Choroid plexus epithelial cell (primary cell): ENCODE results near the gene ZBTB21.

Experiments
- DNase-seq: peaks from one replicate; pipeline ENCODE4 v3.0.0-alpha.2; 2010; ENCODE audit warnings: low read depth
- H3K4me3 ChIP-seq: 2 replicates; pipeline ENCODE4 v1.5.1; 2011; ENCODE audit warnings: low read depth, mild to moderate bottlenecking, control low read depth, low read length, moderate library complexity
- TF ChIP-seq, protein P1 (sequence below): conservative IDR thresholded peaks from 2 replicates; pipeline ENCODE4 v1.5.1; 2011; ENCODE audit warnings: low read depth, mild to moderate bottlenecking, control low read depth, inconsistent platforms, low read length, moderate library complexity

The ZBTB21 gene

DNA sequence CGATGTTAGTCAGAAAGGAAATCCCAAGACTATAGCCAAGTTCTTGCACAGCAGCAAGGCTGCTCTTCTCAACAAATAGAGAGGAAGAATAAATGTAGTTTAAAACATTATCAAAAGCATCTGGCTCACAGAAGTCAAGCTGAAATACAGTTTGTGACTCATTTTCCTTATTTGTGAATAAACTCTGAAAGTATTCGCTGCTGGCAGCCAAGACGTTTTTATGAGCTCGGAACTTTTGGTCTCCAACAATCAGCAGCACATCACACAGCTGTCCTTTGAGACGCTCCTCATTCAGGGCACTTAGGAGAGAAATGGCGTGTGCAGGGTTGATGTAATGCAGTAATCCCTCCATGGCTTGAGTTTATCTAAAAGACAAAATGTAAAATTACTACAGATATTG, 16.4 kb downstream of the ZBTB21 start:
- peak; percentile 52 for DNase-seq
- H3K4me3 ChIP-seq: no peak overlapping the region
- TF ChIP-seq, protein P1, sequence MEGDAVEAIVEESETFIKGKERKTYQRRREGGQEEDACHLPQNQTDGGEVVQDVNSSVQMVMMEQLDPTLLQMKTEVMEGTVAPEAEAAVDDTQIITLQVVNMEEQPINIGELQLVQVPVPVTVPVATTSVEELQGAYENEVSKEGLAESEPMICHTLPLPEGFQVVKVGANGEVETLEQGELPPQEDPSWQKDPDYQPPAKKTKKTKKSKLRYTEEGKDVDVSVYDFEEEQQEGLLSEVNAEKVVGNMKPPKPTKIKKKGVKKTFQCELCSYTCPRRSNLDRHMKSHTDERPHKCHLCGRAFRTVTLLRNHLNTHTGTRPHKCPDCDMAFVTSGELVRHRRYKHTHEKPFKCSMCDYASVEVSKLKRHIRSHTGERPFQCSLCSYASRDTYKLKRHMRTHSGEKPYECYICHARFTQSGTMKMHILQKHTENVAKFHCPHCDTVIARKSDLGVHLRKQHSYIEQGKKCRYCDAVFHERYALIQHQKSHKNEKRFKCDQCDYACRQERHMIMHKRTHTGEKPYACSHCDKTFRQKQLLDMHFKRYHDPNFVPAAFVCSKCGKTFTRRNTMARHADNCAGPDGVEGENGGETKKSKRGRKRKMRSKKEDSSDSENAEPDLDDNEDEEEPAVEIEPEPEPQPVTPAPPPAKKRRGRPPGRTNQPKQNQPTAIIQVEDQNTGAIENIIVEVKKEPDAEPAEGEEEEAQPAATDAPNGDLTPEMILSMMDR: no peak

DNA sequence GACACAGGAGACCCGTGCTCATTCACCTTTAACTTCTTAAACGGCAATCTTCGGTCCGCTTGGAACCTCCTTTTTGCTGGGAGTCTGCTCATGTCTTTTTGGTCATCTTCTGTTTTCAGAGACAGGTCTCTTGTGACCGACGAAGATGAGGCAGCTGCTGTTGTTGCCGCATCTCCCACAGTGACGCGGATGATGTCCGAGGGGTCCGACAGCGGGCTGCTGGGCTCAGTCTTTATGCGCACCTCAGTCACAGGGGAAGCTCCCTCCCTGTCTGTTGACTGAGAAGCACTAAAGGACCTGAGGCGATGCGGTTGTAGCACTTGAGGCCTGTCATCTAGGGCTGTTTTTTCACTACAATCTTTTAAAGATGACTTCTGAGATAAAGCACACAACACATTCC, 17.6 kb downstream of the ZBTB21 start:
- TF ChIP-seq, protein P1: no peak
- no peak for DNase-seq
- H3K4me3 ChIP-seq: no peak overlapping the region

DNA sequence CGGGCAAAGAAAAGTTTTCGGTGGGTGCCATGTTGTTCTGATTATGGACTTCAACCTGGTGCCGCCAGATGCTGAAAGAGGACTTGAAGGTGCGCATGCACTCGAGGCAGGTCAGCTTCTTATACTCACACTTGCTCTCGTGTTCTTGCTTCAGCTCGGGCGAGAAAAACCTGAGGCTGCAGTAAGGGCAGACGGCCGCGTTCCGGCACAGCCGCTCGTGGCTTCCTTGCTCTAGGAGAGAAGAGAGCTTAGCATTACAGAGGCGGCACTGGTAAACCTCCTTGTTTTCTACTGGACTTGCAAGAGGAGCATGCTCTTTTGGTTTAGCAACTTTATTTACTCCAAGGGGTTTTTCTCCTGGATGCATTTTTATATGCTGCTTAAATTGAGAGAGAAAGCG, 18.5 kb downstream of the ZBTB21 start:
- no peak for DNase-seq
- TF ChIP-seq, protein P1: no peak
- no peak overlapping the region for H3K4me3 ChIP-seq

DNA sequence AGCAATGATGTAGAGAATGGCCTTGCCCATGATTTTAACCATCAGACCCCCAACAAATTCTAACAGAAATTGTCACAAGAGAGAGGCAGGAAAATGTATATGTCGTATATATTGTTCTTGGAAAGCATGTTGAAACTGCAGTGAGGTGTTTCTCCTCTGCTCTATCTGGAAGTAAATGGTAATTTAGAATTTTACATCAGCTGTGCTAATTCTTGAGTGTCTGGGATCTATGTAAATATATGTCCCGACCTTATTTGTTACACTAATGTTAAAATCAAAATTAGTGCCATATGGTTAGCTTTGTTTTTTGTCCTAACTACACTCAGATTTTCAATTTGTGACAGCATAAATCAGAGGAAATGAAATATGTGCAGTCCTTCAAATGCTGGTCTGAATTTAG, 20.5 kb downstream of the ZBTB21 start:
- H3K4me3 ChIP-seq: no peak overlapping the region
- no peak for DNase-seq
- TF ChIP-seq, protein P1: no peak

DNA sequence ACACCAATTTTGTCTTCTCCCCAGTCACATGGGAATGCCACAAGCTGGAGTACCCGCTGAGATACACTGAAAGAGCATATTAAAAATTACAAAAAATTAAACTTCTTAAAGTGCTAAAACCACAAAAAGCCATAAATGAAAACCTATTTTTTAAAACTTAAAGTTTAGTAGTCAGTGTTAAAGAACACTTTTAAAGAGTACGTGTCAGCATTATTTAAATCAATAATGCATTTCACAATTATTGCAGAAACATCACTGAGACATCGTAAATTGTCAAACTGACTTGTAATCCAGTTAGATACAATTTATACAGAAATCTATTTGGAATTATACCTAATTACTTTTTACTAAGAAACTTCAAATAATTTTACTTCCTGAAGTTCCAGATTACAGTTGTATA, 22.9 kb downstream of the ZBTB21 start:
- TF ChIP-seq, protein P1: no peak
- DNase-seq: no peak
- no peak overlapping the region for H3K4me3 ChIP-seq

DNA sequence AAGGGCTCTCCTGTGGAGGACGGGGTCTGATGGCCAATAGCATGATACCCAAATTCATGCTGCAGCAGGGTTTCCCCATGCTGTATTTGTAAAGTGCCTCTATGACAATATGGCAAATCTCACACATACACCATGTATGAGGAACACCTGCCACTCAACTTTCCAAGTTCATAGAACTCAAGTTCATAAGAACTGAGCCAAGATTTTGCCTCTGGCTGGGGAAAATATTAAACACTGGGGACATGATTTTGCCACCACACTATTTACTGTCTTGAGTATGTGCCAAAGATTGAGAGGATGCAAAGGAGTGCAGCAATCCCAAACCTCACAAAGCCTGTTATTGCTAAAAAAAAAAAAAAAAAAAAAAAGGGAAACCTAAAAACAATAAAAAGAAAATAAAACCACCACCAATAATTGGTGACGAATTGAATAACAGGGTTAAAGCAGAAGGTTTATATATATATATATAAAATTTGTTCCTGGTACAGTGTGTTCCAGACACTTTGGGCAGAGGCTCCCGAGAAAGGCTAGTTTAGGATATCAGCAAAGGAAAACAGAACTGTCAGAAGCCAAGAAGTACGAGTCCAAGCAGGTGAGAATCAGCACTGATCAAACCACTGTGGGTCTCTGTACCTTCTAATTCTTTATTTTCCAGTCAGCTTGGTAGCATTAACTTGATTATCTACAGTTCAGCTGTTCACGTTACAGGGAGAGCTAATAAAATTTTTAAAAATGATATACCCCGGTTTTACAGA, 24.3 kb downstream of the ZBTB21 start:
- no peak overlapping the region for H3K4me3 ChIP-seq
- no peak for DNase-seq
- TF ChIP-seq, protein P1: no peak

DNA sequence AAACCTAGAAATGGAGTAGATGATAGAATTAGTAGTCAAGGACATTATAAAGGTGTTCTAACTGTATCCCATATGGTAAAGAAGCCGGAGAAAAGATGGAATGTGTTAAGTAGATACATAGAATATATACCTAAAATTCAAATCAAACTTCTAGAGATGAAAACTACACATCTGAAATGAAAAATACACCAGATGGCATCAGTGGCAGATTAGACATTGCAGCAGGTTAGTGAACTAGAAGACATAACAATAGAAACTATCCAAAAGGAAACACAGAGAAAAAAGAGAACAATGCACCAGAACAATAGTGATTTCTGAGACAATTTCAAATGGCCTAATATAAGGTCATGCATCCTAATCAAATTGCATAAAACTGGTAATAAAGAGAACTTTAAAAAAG, 26.9 kb downstream of the ZBTB21 start:
- TF ChIP-seq, protein P1: no peak
- H3K4me3 ChIP-seq: no peak overlapping the region

More for the DNA sequence above, 26.9 kb downstream of the ZBTB21 start:
- DNase-seq: no peak
